GM23338 (cell line): ENCODE measurements around the gene RNGTT.
"Not testable (repeated sequence)": the region's sequence is repeated elsewhere in the genome, so short reads cannot be mapped to it uniquely, and the experiment has no call there.

ENCODE experiments used
- CREB1 ChIP-seq: fragments of 250-450 bp; sonication (Bioruptor Pico); IDR thresholded peaks from 2 replicates; pipeline ENCODE4 v1.5.0; 2020; ENCODE audit warnings: low read depth, mild to moderate bottlenecking, moderate library complexity
- EZH2 ChIP-seq: fragments of 200-600 bp; sonication (generic); IDR thresholded peaks from one replicate; pipeline ENCODE4 v1.8.0; 2017; ENCODE audit warnings: antibody characterized with exemption, mild to moderate bottlenecking, low read depth; ENCODE audit not compliant: unreplicated experiment
- EZH2phosphoT487 ChIP-seq: fragments of 200-600 bp; sonication (generic); IDR thresholded peaks from one replicate; pipeline ENCODE4 v1.8.1; 2018; ENCODE audit warnings: antibody characterized with exemption; ENCODE audit not compliant: unreplicated experiment
- NANOG ChIP-seq: IDR thresholded peaks from 2 replicates; pipeline ENCODE4 v1.6.1; 2016; ENCODE audit warnings: antibody characterized with exemption, borderline replicate concordance
- POLR2AphosphoS5 ChIP-seq: IDR thresholded peaks from 2 replicates; pipeline ENCODE4 v1.6.1; 2016; ENCODE audit warnings: antibody characterized with exemption, low read depth
- ZNF331 ChIP-seq: fragments of 250-450 bp; sonication (Bioruptor Pico); IDR thresholded peaks from 2 replicates; pipeline ENCODE4 v1.5.0; 2020; ENCODE audit warnings: low read depth, mild to moderate bottlenecking, moderate library complexity
- TF ChIP-seq, protein P1 (sequence below), 2 experiments: fragments of 200-600 bp in 1 of 2; sonication (generic) in 1 of 2; conservative IDR thresholded peaks; 2 replicates each; pipeline versions ENCODE4 v1.5.1 to v1.6.1; 2016 to 2017; ENCODE audit warnings: antibody characterized with exemption in 2 of 2, low read depth in 2 of 2, mild to moderate bottlenecking in 2 of 2, moderate library complexity in 1 of 2
- TF ChIP-seq, protein P2 (sequence below): IDR thresholded peaks from one replicate; pipeline ENCODE4 v1.6.1; 2018; ENCODE audit warnings: antibody characterized with exemption; ENCODE audit not compliant: unreplicated experiment

DNA sequence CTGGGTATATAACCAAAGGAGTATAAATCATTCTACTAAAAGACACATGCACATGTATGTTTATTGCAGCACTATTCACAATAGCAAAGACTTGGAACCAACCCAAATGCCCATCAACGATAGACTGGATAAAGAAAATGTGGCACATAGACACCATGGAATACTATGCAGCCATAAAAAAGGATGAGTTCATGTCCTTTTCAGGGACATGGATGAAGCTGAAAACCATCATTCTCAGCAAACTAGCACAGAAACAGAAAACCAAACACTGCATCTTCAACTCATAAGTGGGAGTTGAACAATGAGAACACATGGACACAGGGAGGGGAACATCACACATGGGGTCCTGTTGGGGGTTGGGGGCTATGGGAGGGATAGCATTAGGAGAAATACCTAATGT, 130.3 kb downstream of the RNGTT start:
- not testable (repeated sequence) for TF ChIP-seq POLR2AphosphoS5; CREB1 (CRISPR knock-in tag); ZNF331 (CRISPR knock-in tag); EZH2; NANOG; EZH2phosphoT487
- TF ChIP-seq, protein P1, sequence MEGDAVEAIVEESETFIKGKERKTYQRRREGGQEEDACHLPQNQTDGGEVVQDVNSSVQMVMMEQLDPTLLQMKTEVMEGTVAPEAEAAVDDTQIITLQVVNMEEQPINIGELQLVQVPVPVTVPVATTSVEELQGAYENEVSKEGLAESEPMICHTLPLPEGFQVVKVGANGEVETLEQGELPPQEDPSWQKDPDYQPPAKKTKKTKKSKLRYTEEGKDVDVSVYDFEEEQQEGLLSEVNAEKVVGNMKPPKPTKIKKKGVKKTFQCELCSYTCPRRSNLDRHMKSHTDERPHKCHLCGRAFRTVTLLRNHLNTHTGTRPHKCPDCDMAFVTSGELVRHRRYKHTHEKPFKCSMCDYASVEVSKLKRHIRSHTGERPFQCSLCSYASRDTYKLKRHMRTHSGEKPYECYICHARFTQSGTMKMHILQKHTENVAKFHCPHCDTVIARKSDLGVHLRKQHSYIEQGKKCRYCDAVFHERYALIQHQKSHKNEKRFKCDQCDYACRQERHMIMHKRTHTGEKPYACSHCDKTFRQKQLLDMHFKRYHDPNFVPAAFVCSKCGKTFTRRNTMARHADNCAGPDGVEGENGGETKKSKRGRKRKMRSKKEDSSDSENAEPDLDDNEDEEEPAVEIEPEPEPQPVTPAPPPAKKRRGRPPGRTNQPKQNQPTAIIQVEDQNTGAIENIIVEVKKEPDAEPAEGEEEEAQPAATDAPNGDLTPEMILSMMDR (conservative IDR thresholded peaks at IDR 0.05; ENCODE audit: low read depth in 2 of 2) = not testable (repeated sequence)
- TF ChIP-seq, protein P2, sequence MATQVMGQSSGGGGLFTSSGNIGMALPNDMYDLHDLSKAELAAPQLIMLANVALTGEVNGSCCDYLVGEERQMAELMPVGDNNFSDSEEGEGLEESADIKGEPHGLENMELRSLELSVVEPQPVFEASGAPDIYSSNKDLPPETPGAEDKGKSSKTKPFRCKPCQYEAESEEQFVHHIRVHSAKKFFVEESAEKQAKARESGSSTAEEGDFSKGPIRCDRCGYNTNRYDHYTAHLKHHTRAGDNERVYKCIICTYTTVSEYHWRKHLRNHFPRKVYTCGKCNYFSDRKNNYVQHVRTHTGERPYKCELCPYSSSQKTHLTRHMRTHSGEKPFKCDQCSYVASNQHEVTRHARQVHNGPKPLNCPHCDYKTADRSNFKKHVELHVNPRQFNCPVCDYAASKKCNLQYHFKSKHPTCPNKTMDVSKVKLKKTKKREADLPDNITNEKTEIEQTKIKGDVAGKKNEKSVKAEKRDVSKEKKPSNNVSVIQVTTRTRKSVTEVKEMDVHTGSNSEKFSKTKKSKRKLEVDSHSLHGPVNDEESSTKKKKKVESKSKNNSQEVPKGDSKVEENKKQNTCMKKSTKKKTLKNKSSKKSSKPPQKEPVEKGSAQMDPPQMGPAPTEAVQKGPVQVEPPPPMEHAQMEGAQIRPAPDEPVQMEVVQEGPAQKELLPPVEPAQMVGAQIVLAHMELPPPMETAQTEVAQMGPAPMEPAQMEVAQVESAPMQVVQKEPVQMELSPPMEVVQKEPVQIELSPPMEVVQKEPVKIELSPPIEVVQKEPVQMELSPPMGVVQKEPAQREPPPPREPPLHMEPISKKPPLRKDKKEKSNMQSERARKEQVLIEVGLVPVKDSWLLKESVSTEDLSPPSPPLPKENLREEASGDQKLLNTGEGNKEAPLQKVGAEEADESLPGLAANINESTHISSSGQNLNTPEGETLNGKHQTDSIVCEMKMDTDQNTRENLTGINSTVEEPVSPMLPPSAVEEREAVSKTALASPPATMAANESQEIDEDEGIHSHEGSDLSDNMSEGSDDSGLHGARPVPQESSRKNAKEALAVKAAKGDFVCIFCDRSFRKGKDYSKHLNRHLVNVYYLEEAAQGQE = not testable (repeated sequence)
